Upper lobe of right lung (tissue), 1 donor: ENCODE results near the gene SLC6A6. TPM values are rescaled to one million over a fixed set of nuclear protein-coding genes. Genes with fewer than 3 reads are reported as not detected.

ENCODE experiments used
- ATAC-seq: fragments of 200-7000 bp; cut with Tn5 transposase; one replicate; pipeline ENCODE4 v1.9.1; 2020; ENCODE audit warnings: mild to moderate bottlenecking, moderate library complexity
- DNase-seq: peaks from one replicate; pipeline ENCODE4 v3.0.0-alpha.2; 2020
- H3K27ac ChIP-seq: fragments of 200-600 bp; one replicate; pipeline ENCODE4 v1.8.0; 2022
- H3K27me3 ChIP-seq: fragments of 200-600 bp; one replicate; pipeline ENCODE4 v1.8.0; 2022; ENCODE audit warnings: mild to moderate bottlenecking
- H3K36me3 ChIP-seq: fragments of 200-600 bp; one replicate; pipeline ENCODE4 v1.8.0; 2022
- H3K4me1 ChIP-seq: fragments of 200-600 bp; one replicate; pipeline ENCODE4 v1.8.0; 2022
- H3K4me3 ChIP-seq: fragments of 200-600 bp; one replicate; pipeline ENCODE4 v1.8.0; 2022; ENCODE audit warnings: mild to moderate bottlenecking
- H3K9me3 ChIP-seq: fragments of 200-600 bp; one replicate; pipeline ENCODE4 v1.8.0; 2022
- intact Hi-C: fragments of 100-400 bp; cut with DNase I; formaldehyde crosslinking; loops from one replicate; pipeline ENCODE4 v1.11.0; 2022
- total RNA-seq: library from RNA; stranded (reverse); fragmentation: NEBNext Ultra II Directional; extraction: Animal tissue kit (Norgen Biotek cat#: 25700); gene quantifications from one replicate; pipeline ENCODE4 v1.2.1, GENCODE V29; 2021
- TF ChIP-seq, protein P1 (sequence below): fragments of 200-600 bp; IDR thresholded peaks from one replicate; pipeline ENCODE4 v1.8.0; 2022; ENCODE audit warnings: antibody characterized with exemption
- donor health status: DM: no; HTN: yes; CAD: no; lungs with severe emphysema.

SLC6A6 gene
- total RNA-seq, 1 donor from 2014 or later, result 54.3 TPM

DNA sequence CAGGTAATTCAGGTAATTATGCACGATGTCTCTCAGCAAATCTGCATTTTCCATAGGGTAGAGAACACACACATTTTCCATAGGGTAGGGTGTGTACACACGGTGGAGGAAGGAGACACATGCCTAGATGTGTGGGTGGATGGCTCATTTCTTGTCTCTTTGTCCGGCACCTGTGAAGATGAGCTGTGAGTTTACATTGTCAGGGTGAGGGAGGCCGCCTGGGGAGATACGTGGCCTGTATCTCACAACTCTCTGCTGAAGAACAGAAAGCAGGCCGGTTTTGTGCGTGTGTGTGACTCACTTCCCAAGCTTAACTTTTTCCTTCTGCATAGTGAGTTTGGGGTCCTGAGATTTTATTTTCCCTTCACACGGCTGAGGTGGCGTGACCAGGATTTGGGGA is 60.3 kb downstream of the SLC6A6 start:
- DNase-seq (no peak), ATAC-seq (no peak)
- H3K27ac ChIP-seq, result no peak overlapping the region
- intact Hi-C loops, result loop anchor here (10.0 kb wide), 1 partner anchor 58 kb away; the partner anchor contains the start of gene SLC6A6
- H3K27me3 ChIP-seq, result no peaks in the 10 kb centered on the region
- H3K4me1 ChIP-seq, result peaks cover 16% of the 10 kb centered on the region
- peaks cover 76% of the 10 kb centered on the region for H3K36me3 ChIP-seq
- TF ChIP-seq, protein P1, sequence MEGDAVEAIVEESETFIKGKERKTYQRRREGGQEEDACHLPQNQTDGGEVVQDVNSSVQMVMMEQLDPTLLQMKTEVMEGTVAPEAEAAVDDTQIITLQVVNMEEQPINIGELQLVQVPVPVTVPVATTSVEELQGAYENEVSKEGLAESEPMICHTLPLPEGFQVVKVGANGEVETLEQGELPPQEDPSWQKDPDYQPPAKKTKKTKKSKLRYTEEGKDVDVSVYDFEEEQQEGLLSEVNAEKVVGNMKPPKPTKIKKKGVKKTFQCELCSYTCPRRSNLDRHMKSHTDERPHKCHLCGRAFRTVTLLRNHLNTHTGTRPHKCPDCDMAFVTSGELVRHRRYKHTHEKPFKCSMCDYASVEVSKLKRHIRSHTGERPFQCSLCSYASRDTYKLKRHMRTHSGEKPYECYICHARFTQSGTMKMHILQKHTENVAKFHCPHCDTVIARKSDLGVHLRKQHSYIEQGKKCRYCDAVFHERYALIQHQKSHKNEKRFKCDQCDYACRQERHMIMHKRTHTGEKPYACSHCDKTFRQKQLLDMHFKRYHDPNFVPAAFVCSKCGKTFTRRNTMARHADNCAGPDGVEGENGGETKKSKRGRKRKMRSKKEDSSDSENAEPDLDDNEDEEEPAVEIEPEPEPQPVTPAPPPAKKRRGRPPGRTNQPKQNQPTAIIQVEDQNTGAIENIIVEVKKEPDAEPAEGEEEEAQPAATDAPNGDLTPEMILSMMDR, result no peak
- no peaks in the 10 kb centered on the region for H3K9me3 ChIP-seq
- H3K4me3 ChIP-seq, result no peak overlapping the region

DNA sequence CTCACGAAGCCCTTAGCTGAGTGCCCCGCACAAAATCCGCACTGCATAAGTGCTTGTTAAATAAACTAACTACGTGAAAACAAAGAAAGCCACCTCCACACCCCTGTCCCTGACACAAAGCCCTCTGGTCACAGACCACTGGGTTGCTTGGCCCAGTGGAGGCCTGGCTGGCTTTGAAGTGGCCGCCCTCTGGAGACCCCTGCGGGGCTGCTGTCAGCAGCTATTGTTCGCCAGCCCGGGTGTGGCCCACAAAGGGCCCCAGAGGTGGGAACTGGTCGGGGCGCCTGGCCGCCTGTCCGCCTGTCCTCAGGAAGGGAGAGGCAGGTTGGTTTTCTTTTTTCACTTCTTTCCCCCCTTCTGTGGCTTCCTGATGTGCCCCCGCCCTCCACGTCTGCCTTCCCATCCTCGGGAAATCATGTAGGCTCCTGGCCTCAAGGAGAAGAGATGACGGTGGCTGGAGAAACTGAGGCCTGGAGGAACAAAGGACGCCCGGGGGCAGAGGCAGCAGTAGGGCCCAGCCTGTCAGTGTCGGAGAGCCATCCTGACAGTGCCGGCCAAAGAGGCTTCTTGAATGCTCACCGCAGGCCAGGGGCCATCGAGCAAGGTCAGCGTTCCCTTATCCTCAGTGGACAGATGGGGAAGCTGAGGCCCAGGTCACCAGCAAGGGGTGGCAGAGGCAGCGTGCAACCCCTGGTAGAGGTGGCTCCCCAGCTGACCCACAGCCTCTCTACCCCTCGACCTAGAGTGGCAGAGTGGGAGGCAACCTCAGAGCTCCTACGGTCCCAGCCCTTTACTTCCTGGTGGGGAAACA is 61.1 kb downstream of the SLC6A6 start:
- intact Hi-C loops, result loop anchor here (10.0 kb wide), 1 partner anchor 59 kb away; the partner anchor contains the start of gene SLC6A6
- H3K36me3 ChIP-seq, result peaks cover 81% of the 10 kb centered on the region

DNA sequence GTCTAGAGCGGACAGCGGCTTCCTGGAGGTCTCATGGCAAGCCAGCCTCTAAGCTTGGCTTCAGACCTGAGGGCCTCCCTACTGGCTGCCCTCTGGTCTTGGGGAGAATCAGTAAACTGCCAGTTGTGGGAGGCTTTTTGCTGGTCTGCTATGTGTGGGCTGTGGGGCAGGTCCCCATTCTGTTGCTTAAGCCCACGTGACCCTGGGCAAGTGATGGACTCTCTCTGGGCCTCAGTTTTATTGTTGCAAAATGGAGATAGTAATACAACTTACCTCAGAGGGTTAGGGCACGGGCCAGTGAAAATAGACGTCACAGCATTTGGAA is 61.7 kb downstream of the SLC6A6 start:
- TF ChIP-seq, protein P1, result no peak
- Histone ChIP-seq H3K9me3 (no peaks in the 10 kb centered on the region), H3K4me3 (no peak overlapping the region), H3K27ac (no peak overlapping the region), H3K27me3 (no peaks in the 10 kb centered on the region), H3K36me3 (peaks cover 81% of the 10 kb centered on the region), H3K4me1 (peaks cover 16% of the 10 kb centered on the region)
- intact Hi-C loops, result loop anchor here (10.0 kb wide), 1 partner anchor 59 kb away; the partner anchor contains the start of gene SLC6A6
- ATAC-seq (peak; percentile 2), DNase-seq (no peak)

More for the DNA sequence above, 61.1 kb downstream of the SLC6A6 start:
- DNase-seq (no peak), ATAC-seq (peak; percentile 9)
- Histone ChIP-seq H3K27ac (no peak overlapping the region), H3K4me1 (peaks cover 16% of the 10 kb centered on the region), H3K4me3 (no peak overlapping the region), H3K27me3 (no peaks in the 10 kb centered on the region), H3K9me3 (no peaks in the 10 kb centered on the region)
- TF ChIP-seq, protein P1, result no peak

DNA sequence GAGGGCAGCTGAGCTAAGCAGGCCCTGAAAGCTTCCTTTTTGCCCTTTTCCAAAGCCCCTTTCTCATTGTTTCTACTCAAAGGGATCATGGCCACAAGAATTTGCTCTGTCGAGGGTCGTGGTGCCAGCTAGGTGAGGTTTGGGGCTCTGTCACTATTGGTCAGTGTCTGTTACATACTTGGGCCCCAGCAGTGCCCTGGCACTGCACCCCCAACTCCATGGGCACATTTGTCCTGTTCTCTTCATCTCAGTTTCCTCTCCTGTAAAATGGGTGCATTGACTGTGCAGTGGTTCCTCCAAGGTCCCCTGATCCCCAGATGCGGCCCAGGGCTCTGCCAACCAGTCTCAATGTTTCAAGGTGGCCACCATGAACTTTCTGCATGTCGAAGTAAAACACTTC is 62.1 kb downstream of the SLC6A6 start:
- TF ChIP-seq, protein P1, result no peak
- DNase-seq (no peak), ATAC-seq (no peak)
- Histone ChIP-seq H3K27ac (no peak overlapping the region), H3K27me3 (no peaks in the 10 kb centered on the region), H3K36me3 (peaks cover 81% of the 10 kb centered on the region), H3K4me3 (no peak overlapping the region), H3K4me1 (peaks cover 16% of the 10 kb centered on the region), H3K9me3 (no peaks in the 10 kb centered on the region)
- intact Hi-C loops, result loop anchor here (10.0 kb wide), 1 partner anchor 60 kb away; the partner anchor contains the start of gene SLC6A6

DNA sequence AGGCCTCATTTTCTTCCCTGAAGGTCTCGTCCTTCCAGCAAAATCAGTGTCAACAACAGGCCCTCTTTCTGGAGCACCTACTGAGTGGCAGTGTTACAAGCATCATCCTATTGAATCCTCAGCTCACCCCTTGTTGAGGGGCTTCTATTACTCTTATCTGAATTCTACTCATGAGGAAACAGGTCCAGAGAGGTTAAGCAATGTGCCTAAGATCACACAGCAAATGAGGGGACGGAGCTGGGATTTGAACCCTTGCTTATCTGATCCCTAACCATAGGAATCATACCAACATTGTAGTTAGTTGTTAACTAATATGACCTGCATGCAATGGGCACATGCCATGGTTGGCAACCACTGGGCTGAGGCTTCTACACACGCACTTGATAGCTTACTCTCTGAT is 63.0 kb downstream of the SLC6A6 start:
- H3K9me3 ChIP-seq, result no peaks in the 10 kb centered on the region
- no peaks in the 10 kb centered on the region for H3K27me3 ChIP-seq
- peaks cover 14% of the 10 kb centered on the region for H3K4me1 ChIP-seq
- intact Hi-C loops, result loop anchor here (5.0 to 10.0 kb wide), 2 partner anchors 61 to 203 kb away; partner anchors contain the start of gene SLC6A6
- no peak overlapping the region for H3K27ac ChIP-seq
- TF ChIP-seq, protein P1, result no peak
- ATAC-seq, result no peak
- no peak for DNase-seq
- H3K4me3 ChIP-seq, result no peak overlapping the region
- peaks cover 82% of the 10 kb centered on the region for H3K36me3 ChIP-seq
